ENCODE measurements around the gene PRUNE2.
"Not testable (repeated sequence)": the region's sequence is repeated elsewhere in the genome, so short reads cannot be mapped to it uniquely, and the experiment has no call there.

PRUNE2 gene

DNA sequence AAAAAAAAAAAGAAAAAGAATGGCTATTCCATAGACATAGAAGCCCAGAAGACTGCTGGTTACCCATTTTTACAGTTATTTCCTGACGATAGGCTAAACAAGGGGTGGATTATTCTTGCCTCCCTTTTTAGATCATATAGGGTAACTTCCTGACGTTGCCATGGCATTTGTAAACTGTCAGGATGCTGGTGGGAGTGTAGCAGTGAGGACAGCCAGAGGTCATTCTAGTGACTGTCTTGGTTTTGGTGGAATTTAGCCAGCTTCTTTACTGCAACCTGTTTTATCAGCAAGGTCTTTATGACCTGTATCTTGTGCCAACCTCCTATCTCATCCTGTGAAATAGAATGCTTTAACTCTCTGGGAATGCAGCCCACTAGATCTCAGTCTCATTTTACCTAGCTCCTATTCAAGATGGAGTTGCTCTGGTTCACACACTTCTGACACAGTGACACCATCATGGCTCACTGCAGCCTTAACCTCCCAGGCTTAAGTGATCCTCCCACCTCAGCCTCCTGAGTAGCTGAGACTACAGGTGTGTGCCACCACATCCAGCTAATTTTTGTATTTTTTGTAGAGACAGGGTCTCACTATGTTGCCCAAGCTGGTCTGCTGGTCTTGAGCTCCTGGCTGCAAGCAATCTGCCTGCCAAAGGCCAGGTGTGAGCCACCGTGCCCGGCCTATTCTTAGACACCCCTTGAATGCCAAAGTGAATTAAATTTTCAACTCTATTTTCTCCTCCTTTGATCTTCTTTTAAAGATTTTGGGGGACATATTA lies 311.8 kb downstream of the PRUNE2 start:
- not testable (repeated sequence) for DNase-seq

DNA sequence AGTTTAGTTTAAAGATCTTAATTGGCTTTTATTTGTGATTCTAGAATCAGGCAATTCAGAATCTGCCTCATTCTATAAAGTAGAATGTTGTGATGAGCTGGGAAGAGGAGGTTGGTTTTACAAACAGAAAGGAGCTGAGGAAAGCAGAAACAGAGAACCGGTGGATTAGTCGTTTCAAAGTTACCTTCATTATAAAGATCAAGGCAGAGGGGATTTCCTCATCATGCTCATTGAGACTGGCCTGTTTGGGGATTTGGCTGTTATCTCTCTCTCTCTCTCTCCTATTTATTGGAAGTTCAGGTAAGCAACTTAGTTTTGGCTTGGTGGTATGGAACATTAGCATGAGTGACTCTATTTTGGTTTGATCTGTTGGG lies 313.0 kb downstream of the PRUNE2 start:
- DNase-seq: no peak

DNA sequence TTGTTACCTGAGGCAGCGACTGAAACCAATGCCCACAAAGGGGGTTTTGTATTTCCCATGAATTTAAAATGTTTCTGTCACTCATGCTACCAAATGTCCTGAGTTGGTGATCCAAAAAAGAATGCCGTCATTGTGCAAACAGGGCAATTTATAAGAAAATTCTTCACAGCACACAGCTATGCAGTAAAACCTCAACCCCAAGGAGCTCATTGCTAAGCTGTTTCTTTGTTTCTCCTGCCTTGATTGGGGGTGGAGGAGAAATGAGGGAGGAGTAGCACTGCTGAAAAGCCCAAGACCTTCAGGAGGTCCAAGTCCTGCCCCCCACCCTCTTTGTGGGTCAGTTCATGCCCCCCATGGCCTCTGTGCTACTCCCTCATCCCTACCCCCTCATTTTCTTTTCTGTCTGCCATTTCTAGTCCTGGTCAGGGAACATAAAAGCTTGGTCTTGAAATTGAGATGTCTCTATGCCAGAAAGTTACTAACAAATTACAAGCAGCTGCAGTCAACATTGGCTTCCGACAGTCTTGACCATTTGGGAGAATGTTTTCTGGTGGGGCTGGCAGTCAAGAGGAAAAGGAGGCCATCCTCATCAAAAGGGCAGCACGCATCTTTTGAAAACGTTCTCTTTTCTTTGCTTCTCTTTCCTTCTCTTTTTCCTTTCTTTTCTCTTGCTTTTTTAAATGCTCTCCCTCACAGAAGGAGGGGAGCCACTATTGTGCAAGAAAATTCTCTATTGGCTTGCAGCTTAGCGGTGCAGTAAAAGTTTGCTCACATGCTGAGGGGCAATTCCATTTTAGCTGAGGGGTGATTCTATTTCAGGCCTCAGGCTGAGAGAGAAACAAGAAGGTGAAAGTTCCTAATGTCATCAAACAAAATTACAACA lies 313.6 kb downstream of the PRUNE2 start:
- DNase-seq: no peak

DNA sequence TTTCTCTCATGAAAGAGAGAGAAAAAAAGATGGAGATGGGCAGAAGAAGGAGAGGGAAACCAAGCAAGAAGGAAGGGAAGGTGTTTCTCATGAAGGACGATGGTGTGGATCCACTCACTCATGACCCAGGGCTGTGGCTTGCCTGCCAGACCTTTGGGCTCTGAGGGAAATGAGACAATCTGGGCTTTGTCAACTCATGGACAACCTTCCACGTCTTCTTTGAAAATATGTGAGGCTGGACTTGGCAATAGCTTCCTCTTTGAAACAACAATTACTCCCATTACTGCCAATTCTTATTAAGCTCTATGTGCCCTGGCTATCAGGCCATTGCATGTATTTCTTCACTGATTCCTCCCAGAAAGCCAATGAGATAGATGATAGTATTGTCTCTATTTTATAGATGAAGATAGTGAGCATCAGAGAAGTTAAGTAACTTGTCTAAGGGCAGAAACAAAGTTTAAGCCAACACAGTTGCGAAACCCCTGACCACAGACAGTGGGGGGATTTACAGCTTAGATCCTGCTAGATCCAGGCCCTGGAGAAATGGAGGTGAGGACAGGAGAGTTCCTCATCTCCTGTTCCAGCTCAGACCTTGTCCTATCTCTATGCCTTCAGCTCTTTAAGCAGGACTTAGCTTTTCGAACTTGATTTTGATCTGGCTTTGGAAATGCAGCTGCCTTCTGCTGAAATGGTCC lies 314.5 kb downstream of the PRUNE2 start:
- DNase-seq: no peak

DNA sequence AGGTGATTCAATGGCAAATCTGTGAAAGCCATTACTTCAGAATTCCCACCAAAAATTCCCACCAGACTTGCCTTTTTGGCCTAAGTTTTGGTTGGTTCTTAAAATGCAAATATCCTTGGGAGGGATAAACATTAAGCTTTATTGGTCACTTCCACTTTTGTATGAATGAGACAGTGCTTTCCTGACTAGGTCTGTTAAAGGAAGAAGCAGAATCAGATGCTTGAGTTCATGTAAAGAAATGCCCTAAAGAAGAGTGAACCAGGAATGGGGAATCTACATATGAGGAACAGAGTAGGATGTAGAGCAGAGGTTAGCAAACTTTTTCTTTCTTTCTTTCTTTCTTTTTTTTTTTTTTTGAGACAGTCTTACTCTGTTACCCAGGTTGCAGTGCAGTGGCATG lies 317.6 kb downstream of the PRUNE2 start:
- no peak for DNase-seq

DNA sequence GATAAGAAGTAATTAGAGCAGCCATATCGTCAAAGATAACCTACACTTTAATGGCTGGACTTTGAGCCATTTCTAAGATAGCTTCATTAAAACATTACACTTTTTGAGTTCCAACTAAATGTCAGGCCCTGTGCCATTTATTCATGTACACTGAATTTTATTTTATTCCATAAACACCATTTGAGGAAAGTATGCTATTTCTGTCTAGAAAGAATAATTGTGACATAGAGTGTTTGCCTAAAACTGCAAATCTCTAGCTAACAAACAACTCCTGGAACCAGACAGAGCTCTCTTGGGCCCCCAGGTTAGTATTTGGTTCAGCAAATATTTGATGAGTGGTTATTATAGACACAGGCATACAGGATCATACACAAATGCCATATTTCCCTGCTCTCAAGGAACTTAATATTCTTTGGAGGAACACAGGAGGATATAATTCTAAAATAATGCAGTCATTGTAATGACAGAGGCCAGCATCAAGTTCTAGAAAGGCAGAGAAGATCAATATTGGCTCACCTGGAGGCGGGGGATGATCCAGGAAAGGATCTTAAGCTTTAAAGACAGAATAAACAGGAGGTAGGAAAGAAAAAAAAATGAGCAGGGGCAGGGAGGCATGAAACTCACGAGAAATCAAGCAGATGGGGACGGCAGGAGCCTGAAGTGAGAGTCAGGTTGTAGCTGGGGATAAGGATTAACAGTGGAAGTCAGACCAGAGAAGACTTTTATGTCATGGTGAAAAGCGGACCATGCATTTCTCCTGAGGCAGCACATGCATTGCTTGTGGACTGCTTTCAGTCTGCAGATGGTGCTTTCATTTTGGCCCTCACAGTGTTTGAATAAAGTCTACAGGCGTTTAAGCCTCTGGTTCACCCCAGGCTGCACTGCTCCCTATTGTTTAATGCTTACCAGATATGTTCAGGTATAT lies 319.3 kb downstream of the PRUNE2 start:
- DNase-seq: no peak

DNA sequence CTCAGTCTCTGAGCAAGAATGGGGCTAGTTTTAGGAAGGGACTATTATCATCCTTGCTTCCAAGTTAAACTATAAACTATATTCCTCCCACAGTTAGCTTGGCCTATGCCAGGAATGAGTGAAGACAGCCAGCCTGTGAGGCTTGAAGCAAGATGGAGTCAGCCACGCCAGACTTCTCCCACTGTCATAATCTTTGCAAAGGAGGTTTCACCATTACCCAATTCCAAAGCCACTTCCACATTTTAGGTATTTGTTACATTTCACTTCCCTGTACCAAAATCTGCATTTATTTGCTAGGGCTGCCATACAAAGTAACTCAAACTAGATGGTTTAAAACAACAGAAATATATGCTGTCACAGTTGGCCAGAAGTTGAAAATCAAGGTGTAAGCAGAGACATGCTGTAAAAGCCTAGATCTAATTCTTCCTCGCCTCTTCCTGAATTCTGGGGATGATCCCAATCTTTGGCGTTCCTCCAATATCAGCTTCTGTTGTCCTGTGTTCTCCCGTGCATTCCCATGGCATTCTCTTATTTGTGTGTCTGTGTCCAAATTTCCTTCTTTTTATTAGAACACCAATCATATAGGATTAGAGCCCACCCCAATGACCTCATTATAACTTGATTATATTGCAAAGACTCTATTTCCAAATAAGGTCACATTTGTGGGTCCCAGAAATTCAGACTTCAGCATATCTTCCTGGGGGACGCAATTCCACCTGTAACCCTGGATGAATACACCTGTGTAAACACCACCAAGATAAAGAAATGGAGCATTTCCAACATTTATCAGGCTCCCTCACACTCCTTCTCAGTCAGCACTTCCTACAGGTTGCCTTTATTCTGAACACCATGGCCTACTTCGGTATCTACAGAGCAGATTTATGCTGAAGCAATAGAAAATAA lies 320.2 kb downstream of the PRUNE2 start:
- no peak for DNase-seq

DNA sequence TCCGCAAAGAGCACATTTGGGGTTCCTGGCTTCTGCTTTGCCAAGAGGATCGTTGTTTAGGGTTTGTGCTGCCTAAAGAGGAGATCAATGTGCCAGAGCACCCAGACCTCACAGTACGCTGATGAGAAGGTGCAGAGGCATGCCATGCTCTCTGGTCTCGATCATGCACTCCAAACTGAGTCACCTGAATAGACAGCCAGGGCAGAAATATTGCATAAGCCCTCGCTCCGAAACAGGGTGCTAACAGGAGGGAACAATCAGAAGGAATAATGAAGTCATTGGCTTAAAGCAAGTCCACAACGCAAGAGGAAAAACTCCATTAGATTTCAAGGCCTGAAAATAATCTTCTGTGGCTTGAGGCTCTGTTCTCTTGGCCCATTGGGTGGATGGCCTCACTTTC lies 322.7 kb downstream of the PRUNE2 start:
- DNase-seq: no peak

DNA sequence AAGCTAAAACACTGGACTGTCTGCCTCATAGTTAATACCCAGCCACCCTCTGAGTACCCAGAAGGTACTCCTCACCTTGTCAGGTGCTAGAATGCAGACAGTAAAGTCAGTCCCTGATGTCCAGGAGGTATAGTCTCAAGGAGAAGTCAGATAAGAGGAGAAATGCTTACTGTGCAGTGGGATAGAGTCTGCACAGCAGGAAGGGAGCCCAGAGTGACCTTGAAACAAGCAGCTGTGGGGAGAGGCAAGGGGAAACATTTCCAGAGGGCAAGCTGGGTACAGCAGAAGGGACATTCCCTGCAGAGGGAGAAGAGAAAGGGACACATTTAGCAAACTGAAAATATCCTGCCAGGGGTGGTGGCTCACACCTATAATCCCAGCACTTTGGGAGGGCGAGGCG lies 324.2 kb downstream of the PRUNE2 start:
- DNase-seq: no peak

DNA sequence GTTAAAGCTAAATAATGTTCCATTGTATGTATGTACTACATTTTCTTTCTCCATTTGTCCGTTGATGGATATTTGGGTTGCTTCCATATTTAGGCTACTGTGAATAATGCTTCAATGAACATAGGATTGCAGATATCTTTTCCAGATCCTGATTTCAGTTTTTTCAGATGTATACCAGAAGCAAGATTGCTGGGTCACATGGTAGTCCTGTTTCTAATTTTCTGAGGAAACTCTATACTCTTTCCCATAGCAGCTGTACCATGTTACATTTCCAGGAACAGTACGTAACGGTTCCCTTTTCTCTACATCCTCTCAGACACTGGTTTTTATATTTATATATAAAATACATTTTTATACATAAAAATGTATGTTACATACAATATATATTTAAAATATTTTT lies 325.1 kb downstream of the PRUNE2 start:
- no peak for DNase-seq

DNA sequence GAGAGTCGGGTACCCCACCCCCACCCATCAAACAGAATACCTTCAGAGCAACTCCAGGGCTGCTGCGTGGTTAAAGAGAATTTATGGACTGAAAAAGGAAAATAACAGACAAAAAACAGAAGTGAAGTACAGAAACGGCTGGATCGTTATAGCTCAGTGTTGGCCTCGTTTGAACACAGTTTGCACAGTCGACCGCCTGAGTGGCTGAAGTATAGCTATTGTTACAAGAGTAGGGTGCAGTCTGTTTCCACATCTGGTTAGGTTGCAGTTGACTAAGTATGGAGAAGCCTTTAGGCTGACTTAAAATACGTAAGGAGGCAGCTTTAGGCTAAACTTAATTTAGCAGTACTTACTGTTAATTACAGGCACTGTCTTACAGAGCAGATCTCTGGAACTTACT lies 325.7 kb downstream of the PRUNE2 start:
- no peak for DNase-seq

DNA sequence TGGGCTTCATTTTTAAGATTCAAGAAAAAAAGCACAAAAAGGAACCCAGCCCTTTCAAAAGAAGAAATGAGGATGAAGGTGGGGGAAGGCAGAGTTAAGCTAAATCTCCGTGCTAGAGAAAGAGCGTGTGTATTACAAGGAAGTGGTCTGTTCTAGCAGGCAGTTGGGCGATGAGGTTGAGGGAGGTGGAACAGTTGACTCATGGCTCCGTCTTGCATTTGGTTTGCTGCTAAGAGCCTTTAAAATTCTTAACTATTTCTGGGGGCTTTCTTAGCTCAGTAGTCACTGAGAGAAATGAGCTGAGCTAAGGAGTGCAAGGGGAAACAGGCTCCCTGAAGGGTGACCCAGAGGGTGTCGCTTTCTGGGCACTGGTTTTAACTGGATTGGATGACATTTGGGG lies 329.6 kb downstream of the PRUNE2 start:
- peak; percentile 34 for DNase-seq

DNA sequence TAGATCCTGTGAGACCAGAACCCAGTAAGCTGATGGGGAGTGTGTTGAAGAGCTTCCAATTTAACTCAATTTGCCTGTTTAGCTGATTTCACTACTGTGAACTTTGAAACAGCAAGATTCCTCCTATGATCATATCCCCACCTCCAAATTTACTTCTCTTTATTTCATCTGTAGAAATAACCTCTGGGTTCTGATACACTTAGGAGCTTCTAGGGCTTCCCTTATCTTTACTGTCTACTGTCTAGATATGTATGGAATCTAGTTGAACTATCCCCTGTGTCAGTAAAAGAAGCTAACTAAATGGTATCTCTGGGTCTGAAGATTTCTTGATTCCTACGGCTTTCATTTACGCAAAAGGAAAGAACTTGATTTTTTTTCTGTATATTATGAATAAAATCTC lies 330.2 kb downstream of the PRUNE2 start:
- DNase-seq: no peak

DNA sequence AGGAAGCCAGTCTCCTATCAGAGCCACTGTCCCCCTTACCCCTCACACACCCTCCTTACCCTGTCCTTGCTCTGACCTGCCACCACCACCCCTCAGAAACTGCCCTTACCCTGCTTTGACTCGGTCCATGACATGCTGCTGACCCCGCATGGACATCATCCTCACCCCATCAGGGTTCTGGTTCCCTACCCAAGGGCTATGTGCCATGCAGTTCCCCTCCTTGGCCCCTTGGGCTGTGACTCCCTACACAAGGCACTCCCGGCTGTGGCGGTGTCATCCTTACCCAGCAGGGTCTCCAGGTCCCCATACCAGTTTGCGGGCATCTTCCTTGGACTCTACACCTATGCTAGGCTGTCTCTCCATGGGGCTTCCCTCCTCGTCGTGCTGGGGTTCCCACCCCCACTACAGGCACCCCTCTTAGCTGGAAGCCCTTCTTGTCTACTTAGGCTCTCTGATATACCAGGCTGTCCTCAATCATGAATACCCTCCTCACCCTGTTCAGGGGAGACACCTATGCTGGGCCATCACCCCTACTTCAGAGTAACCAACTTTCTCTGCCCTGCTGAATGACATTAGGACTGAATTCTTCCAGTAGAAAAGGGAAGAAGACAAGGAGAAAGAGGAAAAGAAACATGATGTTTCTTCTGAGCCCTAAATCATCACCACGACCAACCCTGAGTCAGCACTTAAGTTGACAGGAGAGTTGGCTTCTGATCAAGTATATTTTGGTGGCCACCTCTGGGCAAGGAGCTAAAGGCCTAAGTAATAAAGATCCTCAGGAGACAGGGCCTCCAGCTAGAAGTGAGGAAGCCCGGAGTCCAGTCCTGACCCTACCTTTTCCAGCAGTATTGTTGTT lies 331.8 kb downstream of the PRUNE2 start:
- DNase-seq: no peak

DNA sequence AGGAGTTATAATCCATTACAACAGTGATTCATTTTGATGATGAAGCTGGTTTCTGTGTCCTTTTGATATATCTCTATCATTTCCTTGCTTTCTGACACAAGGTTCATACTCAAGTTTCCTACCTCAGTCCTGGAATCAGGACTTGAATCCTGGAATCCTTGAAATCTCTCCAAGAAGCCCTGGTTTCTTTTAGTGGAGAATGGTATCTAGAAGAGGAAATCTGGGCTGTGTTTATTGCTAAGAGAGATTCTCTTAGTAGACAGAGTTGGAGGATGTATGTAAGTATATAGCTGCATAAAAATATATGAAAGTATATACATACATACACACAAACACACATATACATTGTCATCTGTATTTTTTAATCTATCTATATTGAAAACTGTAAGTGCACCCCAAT lies 332.5 kb downstream of the PRUNE2 start:
- DNase-seq: no peak

DNA sequence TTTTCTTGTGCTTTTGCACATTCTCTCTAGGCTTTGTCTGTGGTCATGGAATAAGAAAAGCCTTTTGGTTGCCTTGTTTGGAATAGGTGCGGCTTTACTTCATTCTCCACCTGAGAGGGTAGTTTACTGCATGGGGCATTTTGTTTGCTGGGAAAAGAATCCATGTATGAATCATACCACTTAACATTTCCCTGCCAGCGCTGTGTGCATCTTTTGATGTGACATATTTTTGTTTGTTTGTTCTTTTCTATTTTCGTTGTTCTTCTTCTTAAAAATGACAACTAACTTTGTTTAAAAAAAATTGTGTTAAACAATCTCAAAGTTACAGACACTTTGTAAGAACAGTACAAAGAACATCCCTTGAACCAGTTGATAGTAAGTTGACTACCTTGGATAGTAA lies 333.8 kb downstream of the PRUNE2 start:
- no peak for DNase-seq

DNA sequence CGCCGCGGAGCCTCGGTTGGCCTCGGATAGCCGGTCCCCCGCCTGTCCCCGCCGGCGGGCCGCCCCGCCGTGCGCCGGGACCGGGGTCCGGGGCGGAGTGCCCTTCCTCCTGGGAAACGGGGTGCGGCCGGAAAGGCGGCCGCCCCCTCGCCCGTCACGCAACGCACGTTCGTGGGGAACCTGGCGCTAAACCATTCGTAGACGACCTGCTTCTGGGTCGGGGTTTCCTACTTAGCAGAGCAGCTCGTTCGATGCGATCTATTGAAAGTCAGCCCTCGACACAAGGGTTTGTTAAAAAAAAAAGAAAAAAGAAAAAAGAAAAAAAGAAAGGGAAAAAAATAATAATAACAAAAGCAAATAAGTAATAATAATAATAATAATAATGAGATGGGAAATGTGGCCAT lies 334.2 kb downstream of the PRUNE2 start:
- no peak for DNase-seq

DNA sequence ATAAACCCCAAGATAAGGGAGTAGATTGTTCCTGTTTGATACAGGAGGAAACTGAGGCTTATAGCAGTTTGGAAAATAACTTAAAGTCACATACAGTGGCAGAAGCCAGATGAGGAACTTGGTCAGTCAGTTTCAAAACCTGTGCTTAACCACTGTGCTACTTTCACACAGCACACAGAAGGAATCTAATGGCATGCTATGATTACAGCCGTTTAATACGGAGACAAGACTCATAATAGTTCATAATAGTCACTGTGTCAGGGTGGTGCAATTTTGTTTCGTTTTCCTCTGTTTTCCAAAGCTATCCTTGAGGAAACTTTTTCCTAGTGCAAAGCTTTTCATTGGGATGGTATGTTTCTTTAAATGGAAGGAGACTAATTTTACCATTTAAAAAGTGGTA lies 334.6 kb downstream of the PRUNE2 start:
- DNase-seq: no peak

DNA sequence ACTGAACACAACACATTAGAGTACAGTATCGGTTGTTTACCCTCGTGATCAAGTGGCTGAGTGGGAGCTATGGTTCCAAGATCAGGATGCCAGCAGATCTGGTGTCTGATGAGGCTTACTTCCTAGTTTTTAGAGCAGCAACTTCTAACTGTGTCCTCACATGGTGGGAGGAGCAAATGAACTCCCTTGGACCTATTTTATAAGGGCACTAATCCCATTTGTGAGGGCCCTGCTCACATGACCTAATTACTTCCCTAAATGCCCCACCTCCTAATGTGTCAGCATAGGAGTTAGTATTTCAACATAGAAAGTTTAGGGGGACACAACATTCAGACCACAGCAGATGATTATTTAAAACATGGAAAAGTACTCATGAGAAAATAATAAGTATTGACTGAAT lies 335.1 kb downstream of the PRUNE2 start:
- no peak for DNase-seq

DNA sequence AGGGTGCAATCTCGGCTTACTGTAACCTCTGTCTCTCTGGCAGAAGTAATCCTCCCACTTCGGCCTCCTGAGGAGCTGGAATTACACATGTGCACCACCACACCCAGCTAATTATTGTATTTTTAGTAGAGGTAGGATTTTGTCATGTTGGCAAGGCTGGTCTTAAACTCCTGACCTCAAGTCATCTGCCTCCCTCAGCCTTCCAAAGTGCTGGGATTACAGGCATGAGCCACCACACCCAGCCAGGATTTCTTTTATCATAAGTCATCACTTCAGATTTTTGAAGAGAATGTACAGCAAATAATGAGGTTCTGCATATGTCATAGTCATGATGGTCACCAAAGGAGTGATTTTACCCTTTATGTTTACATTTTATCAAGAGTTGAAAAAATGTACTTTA lies 338.8 kb downstream of the PRUNE2 start:
- DNase-seq: no peak

DNA sequence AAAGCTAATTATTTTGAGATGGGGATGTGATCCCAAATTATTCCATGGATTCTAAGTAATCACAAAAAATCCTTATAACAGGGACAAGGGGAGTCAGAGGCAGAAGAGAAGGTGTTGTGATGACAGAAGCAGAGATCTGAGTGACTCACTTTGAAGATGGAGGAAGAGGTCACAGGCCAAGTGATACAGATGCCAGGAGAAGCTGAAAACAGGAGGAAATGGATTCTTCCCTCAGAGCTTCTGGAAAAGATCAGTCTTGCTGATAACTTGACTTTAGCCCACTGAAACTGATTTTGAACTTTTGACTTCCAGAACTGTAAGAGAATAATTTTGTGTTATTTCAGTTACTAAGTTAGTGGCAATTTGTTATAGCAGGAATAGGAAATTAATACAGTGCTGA lies 341.6 kb downstream of the PRUNE2 start:
- no peak for DNase-seq
